Lung (tissue), 12 donors: ENCODE measurements around the gene NUDT16. TPM values are rescaled to one million over a fixed set of nuclear protein-coding genes. Genes with fewer than 3 reads are reported as not detected.

ENCODE experiments used
- ATAC-seq: fragments of 200-7000 bp; cut with Tn5 transposase; one replicate; pipeline ENCODE4 v1.9.1; 2020; ENCODE audit warnings: moderate number of reproducible peaks; ENCODE audit not compliant: insufficient read depth, low FRiP score
- DNase-seq, 3 donors: peaks; one replicate each; pipeline ENCODE4 v3.0.0-alpha.2; 2013 to 2017
- H3K27ac ChIP-seq, 2 donors: one replicate each; pipeline ENCODE4 v1.5.1; 2013; ENCODE audit warnings: mild to moderate bottlenecking in 2 of 2, moderate library complexity in 2 of 2, control low read depth in 1 of 2, inconsistent platforms in 1 of 2, low read depth in 1 of 2, low read length in 1 of 2
- H3K27me3 ChIP-seq, 3 donors: one replicate each; pipeline ENCODE4 v1.5.1; 2013; ENCODE audit warnings: low read length in 2 of 3; ENCODE audit not compliant: control insufficient read depth in 3 of 3, insufficient read depth in 3 of 3
- H3K36me3 ChIP-seq, 4 donors: one replicate each; pipeline ENCODE4 v1.5.1; 2013; ENCODE audit warnings: low read length in 4 of 4, mild to moderate bottlenecking in 1 of 4, moderate library complexity in 1 of 4; ENCODE audit not compliant: control insufficient read depth in 4 of 4, insufficient read depth in 4 of 4
- H3K4me1 ChIP-seq, 5 donors: one replicate each; pipeline ENCODE4 v1.5.1; 2013; ENCODE audit warnings: low read length in 5 of 5, mild to moderate bottlenecking in 2 of 5, moderate library complexity in 1 of 5; ENCODE audit not compliant: control insufficient read depth in 5 of 5, insufficient read depth in 5 of 5
- H3K4me3 ChIP-seq: one replicate; pipeline ENCODE4 v1.5.1; 2013; ENCODE audit warnings: mild to moderate bottlenecking, control low read depth, moderate library complexity
- H3K9ac ChIP-seq, 2 donors: one replicate each; pipeline ENCODE4 v1.5.1; 2013; ENCODE audit warnings: low read length in 2 of 2, control low read depth in 1 of 2; ENCODE audit not compliant: insufficient read depth in 1 of 2
- H3K9me3 ChIP-seq, 4 donors: one replicate each; pipeline ENCODE4 v1.5.1; 2013; ENCODE audit warnings: low read length in 3 of 4, mild to moderate bottlenecking in 1 of 4, moderate library complexity in 1 of 4; ENCODE audit not compliant: control insufficient read depth in 4 of 4, insufficient read depth in 3 of 4
- WGBS, 2 donors: extraction: QIAGEN DNeasy Blood & Tissue Kit; methylation state at CpG; one replicate each; pipeline ENCODE4 v1.1.7; 2013; 5-methylcytosine and 5-hydroxymethylcytosine counted together
- polyA plus RNA-seq, 2 donors: library from polyadenylated mRNA; stranded (reverse); fragments of 200-250 nt; gene quantifications; one replicate each; pipeline ENCODE4 v1.2.1, GENCODE V29; 2013
- total RNA-seq, 2 donors: library from RNA; depleted of rRNA in 1 of 2; stranded (reverse); fragments of >200 nt in 1 of 2; gene quantifications; one replicate each; pipeline ENCODE4 v1.2.1, GENCODE V29; 2014 to 2021
- TF ChIP-seq, protein P1 (sequence below): IDR thresholded peaks from 2 replicates; pipeline ENCODE4 v1.5.1; 2012; ENCODE audit warnings: mild to moderate bottlenecking; ENCODE audit errors: control extremely low read depth, extremely low read depth
- donor health status: control.
- donor health status: control.
- donor health status: Bipolar disorder and iron deficiency.
- donor health status: healthy.
- donor health status: DM: yes; HTN: yes; CAD: no.

NUDT16 gene
- total and polyA plus RNA-seq, 4 donors: 19.9 to 67.9 (median 50.8) TPM

- H3K27me3 ChIP-seq: no peaks in the 10 kb centered on the region
- TF ChIP-seq, protein P1, sequence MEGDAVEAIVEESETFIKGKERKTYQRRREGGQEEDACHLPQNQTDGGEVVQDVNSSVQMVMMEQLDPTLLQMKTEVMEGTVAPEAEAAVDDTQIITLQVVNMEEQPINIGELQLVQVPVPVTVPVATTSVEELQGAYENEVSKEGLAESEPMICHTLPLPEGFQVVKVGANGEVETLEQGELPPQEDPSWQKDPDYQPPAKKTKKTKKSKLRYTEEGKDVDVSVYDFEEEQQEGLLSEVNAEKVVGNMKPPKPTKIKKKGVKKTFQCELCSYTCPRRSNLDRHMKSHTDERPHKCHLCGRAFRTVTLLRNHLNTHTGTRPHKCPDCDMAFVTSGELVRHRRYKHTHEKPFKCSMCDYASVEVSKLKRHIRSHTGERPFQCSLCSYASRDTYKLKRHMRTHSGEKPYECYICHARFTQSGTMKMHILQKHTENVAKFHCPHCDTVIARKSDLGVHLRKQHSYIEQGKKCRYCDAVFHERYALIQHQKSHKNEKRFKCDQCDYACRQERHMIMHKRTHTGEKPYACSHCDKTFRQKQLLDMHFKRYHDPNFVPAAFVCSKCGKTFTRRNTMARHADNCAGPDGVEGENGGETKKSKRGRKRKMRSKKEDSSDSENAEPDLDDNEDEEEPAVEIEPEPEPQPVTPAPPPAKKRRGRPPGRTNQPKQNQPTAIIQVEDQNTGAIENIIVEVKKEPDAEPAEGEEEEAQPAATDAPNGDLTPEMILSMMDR: no peak
- DNase-seq (no peak), ATAC-seq (no peak)
- H3K4me3 ChIP-seq: no peak overlapping the region
- H3K4me1 ChIP-seq: peaks cover 0 to 21% (median 6%) of the 10 kb centered on the region in 5 donors
- H3K9me3 ChIP-seq: peaks cover 0 to 2% (median 0%) of the 10 kb centered on the region in 4 donors
- no peak overlapping the region for H3K27ac ChIP-seq
- 24 to 44% methylated on average over 2 of the region's 2 CpGs for WGBS, 2 donors
- peaks cover 0 to 15% (median 9%) of the 10 kb centered on the region in 4 donors for H3K36me3 ChIP-seq
- H3K9ac ChIP-seq: no peak overlapping the region
Observed at GRCh38 chr3:131388490-131388799, 6.9 kb downstream of the NUDT16 start.

DNA sequence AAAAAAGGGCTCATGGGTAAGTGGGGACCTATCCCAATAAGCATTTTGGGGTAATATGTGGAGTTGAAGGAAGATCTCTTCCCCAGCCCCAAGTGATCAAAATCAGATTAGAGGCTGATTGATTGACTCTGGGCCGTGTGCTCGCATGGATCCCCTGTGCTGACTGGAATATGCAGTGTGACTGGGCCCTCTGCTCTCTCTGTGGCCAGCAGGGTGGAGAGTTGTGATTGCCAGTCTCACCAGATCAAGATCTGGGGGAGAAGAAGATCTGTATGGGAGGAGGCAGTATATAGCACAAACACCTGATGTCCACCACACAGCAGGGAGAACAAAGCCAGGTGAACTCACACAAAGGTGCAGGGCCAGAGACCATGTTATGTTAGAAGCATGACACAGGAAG lies 8.8 kb downstream of the NUDT16 start:
- TF ChIP-seq, protein P1: no peak
- peaks cover 0 to 17% (median 6%) of the 10 kb centered on the region in 5 donors for H3K4me1 ChIP-seq
- DNase-seq (no peak), ATAC-seq (no peak)
- H3K27me3 ChIP-seq: no peaks in the 10 kb centered on the region
- H3K9me3 ChIP-seq: peaks cover 0 to 2% (median 0%) of the 10 kb centered on the region in 4 donors
- no peak overlapping the region for H3K9ac ChIP-seq
- H3K4me3 ChIP-seq: no peak overlapping the region
- peaks cover 0 to 5% (median under 1%) of the 10 kb centered on the region in 4 donors for H3K36me3 ChIP-seq
- 78 to 96% methylated on average over 2 of the region's 2 CpGs for WGBS, 2 donors
- no peak overlapping the region for H3K27ac ChIP-seq

DNA sequence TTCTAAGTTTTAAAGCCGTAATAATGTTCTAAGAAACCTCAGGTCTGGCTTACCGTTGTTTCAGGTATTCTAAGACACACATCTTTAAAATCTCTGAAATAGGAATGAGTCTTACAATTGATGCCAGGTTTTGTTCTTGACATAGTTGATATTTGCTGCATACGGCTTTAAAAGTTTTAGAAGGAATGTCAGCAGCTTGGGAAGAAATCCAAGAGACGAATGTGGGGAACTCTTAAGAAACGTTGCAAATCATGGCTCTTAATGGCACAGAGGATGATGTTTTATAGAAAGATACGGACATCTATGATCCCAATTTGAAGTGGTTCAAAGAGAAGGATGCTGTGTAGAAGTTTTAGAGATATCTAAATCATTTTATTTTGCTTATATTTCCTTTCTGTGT lies 11.5 kb downstream of the NUDT16 start:
- Histone ChIP-seq H3K4me1 (peaks cover 0 to 5% (median 0%) of the 10 kb centered on the region in 5 donors), H3K9ac (no peak overlapping the region), H3K4me3 (no peak overlapping the region), H3K27me3 (no peaks in the 10 kb centered on the region), H3K36me3 (no peaks in the 10 kb centered on the region), H3K27ac (no peak overlapping the region), H3K9me3 (peaks cover 0 to 2% (median 0%) of the 10 kb centered on the region in 4 donors)
- 65 to 83% methylated on average over 6 of the region's 6 CpGs for WGBS, 2 donors
- TF ChIP-seq, protein P1: no peak
- peak in 2 of 3 donors; percentile 19 to 56 for DNase-seq
- no peak for ATAC-seq

GRCh38 chr3:131393868-131394267 lies 12.3 kb downstream of the NUDT16 start:
- Histone ChIP-seq H3K27me3 (peaks cover 0 to 3% (median 0%) of the 10 kb centered on the region in 3 donors), H3K9me3 (peaks cover 0 to 2% (median 0%) of the 10 kb centered on the region in 4 donors), H3K36me3 (no peaks in the 10 kb centered on the region), H3K9ac (no peak overlapping the region), H3K27ac (peak overlapping the region in 1 of 2 donors; percentile 39), H3K4me1 (peaks cover 0 to 5% (median 0%) of the 10 kb centered on the region in 5 donors), H3K4me3 (no peak overlapping the region)
- ATAC-seq (no peak), DNase-seq (peak in 2 of 3 donors; percentile 6 to 11)
- 79 to 85% methylated on average over 4 of the region's 4 CpGs for WGBS, 2 donors
- TF ChIP-seq, protein P1: no peak
